HG02840 (cell line): Measurements from ENCODE around the gene SPRR2A.
"Not testable (repeated sequence)": the region's sequence is repeated elsewhere in the genome, so short reads cannot be mapped to it uniquely, and the experiment has no call there.

Experiments used
- ATAC-seq: cut with Tn5 transposase; IDR thresholded peaks from one replicate; pipeline ENCODE4 v1.9.1; 2021; ENCODE audit warnings: mild to moderate bottlenecking, moderate library complexity, moderate number of reproducible peaks; ENCODE audit not compliant: unreplicated experiment, low FRiP score

SPRR2A gene

DNA sequence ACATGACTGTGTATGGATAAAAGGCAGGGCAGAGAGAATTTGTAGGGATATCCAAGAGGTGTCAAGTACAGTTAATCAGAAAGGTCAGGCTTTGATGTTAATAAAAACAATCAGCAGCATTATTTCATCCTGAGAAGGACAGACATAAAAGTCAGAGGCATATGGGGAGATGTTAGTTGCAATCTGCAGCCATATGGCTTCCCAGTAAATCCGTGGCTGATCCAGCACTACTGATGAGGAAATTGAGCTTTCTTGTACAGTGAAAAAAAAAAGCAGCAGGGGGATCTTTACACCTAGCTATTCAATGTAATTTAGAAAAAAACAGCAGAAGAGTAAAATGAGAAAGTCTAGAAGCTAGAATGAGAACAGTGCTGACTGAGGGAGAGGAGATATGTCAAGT, 28.5 kb downstream of the SPRR2A start:
- no peak for ATAC-seq

GRCh38 chr1:153025797-153026196, 31.5 kb downstream of the SPRR2A start:
- ATAC-seq, result no peak

DNA sequence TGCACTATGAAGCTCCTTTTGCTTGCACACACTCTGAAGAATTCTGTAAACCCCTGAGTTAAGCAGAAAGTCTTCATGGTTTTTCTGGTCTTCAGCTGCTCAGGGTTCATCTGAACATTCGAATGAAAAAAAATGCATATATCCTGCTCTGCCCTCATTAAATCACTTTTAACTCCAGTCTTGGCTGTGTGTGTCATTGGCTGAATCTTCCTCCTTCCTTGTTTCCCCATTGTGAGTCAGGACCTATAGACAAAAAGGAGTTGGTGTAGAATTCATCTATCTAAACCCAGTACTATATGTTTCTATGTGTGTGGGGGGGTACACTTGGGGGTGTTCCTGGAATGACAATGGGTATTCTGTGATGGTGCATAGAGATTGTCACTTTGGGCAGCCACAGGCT, 32.9 kb downstream of the SPRR2A start:
- no peak for ATAC-seq

- ATAC-seq, result no peak
Observed at GRCh38 chr1:153023109-153023508, 34.2 kb downstream of the SPRR2A start.

- ATAC-seq, result not testable (repeated sequence)
Observed at GRCh38 chr1:153022340-153022739, 35.0 kb downstream of the SPRR2A start.

- not testable (repeated sequence) for ATAC-seq
Observed at GRCh38 chr1:153021829-153022228, 35.5 kb downstream of the SPRR2A start.

DNA sequence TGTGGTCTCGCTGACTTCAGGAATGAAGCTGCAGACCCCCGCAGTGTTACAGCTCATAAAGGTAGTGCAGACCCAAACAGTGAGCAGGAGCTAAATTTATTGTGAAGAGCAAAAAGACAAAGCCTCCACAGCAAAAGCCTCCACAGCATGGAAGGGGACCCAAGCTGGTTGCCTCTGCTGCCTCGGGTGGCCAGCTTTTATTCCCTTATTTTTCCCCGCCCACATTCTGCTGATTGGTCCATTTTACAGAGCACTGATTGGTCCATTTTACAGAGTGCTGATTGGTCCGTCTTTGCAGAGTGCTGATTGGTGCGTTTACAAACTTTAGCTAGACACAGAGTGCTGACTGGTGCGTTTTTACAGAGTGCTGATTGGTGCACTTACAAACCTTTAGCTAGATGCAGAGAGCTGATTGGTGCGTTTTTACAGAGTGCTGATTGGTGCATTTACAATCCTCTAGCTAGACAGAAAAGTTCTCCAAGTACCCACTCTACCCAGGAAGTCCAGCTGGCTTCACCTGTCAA, 46.0 kb downstream of the SPRR2A start:
- not testable (repeated sequence) for ATAC-seq
